Smooth muscle cell (in vitro differentiated cells): ENCODE measurements around the gene FOXL1. TPM values are rescaled to one million over a fixed set of nuclear protein-coding genes. Genes with fewer than 3 reads are reported as not detected.

ENCODE experiments used
- DNase-seq: peaks from one replicate; lab custom pipeline; 2025; ENCODE audit not compliant: unreplicated experiment; lab: John Stamatoyannopoulos, UW
- H2AFZ ChIP-seq: fragments of 200-600 bp; sonication (generic); 2 replicates; pipeline ENCODE4 v1.6.0; 2016; ENCODE audit warnings: antibody characterized with exemption, low read depth, mild to moderate bottlenecking
- H3F3A ChIP-seq: fragments of 200-600 bp; sonication (generic); 2 replicates; pipeline ENCODE4 v1.6.0; 2017; ENCODE audit warnings: antibody characterized with exemption, low read depth
- H3K27ac ChIP-seq: fragments of 200-600 bp; sonication (generic); 2 replicates; pipeline ENCODE4 v1.5.1; 2016; ENCODE audit warnings: low read depth, mild to moderate bottlenecking
- H3K27me3 ChIP-seq: fragments of 200-600 bp; sonication (generic); 2 replicates; pipeline ENCODE4 v1.6.1; 2016; ENCODE audit warnings: low read depth, mild to moderate bottlenecking
- H3K36me3 ChIP-seq: fragments of 200-600 bp; sonication (generic); 2 replicates; pipeline ENCODE4 v1.5.1; 2016; ENCODE audit warnings: low read depth
- H3K4me1 ChIP-seq: fragments of 200-600 bp; sonication (generic); 2 replicates; pipeline ENCODE4 v1.5.1; 2016; ENCODE audit warnings: low read depth
- H3K4me2 ChIP-seq: fragments of 200-600 bp; sonication (generic); 2 replicates; pipeline ENCODE4 v1.6.0; 2016; ENCODE audit warnings: mild to moderate bottlenecking
- H3K4me3 ChIP-seq: fragments of 200-600 bp; sonication (generic); 2 replicates; pipeline ENCODE4 v1.5.1; 2016; ENCODE audit warnings: mild to moderate bottlenecking
- H3K79me2 ChIP-seq: fragments of 200-600 bp; sonication (generic); 2 replicates; pipeline ENCODE4 v1.6.0; 2016; ENCODE audit warnings: low read depth, mild to moderate bottlenecking
- H3K9ac ChIP-seq: fragments of 200-600 bp; sonication (generic); 2 replicates; pipeline ENCODE4 v1.6.0; 2016; ENCODE audit warnings: low read depth
- H3K9me3 ChIP-seq: fragments of 200-600 bp; sonication (generic); replicated peaks from 2 replicates; pipeline ENCODE4 v1.5.1; 2016; ENCODE audit warnings: low read depth
- H4K20me1 ChIP-seq: fragments of 200-600 bp; sonication (generic); 2 replicates; pipeline ENCODE4 v1.6.0; 2016; ENCODE audit warnings: low read depth
- CTCF ChIP-seq: fragments of 200-600 bp; sonication (generic); IDR thresholded peaks from 2 replicates; pipeline ENCODE4 v1.5.1; 2017; ENCODE audit warnings: borderline replicate concordance, mild to moderate bottlenecking, antibody characterized with exemption; ENCODE audit not compliant: insufficient read depth, poor library complexity, severe bottlenecking
- WGBS: methylation state at CpG from one replicate; pipeline ENCODE4 v1.1.7; 2016; ENCODE audit warnings: low lambda C conversion rate; 5-methylcytosine and 5-hydroxymethylcytosine counted together
- polyA plus RNA-seq: library from polyadenylated mRNA; unstranded; fragments of >200 nt; fragmentation: Nextera tagmentation; extraction: Ambion mirVana; gene quantifications from 2 replicates; pipeline ENCODE4 v1.2.1, GENCODE V29; 2016
- total RNA-seq: library from RNA; depleted of rRNA; stranded (reverse); fragments of >200 nt; gene quantifications from 2 replicates; pipeline ENCODE4 v1.2.3, GENCODE V29; 2014

The FOXL1 gene
- total and polyA plus RNA-seq, 2 experiments from 2014 or later: 4.6 to 5.4 TPM

- Histone ChIP-seq H3K4me2 (no peak overlapping the region), H3K79me2 (no peaks in the 10 kb centered on the region), H3K9ac (no peak overlapping the region), H3K4me3 (no peak overlapping the region), H3K27me3 (no peaks in the 10 kb centered on the region), H2AFZ (no peak overlapping the region), H3K27ac (no peak overlapping the region), H4K20me1 (peaks cover 7% of the 10 kb centered on the region), H3K36me3 (peaks cover 3% of the 10 kb centered on the region), H3F3A (no peaks in the 10 kb centered on the region), H3K9me3 (no peaks in the 10 kb centered on the region), H3K4me1 (no peaks in the 10 kb centered on the region)
- no peak for DNase-seq
- no peak for TF ChIP-seq CTCF
- 90% methylated on average over 8 of the region's 8 CpGs for WGBS
These were observed 31.7 kb upstream of the FOXL1 start for GRCh38 chr16:86546638-86547013.

DNA sequence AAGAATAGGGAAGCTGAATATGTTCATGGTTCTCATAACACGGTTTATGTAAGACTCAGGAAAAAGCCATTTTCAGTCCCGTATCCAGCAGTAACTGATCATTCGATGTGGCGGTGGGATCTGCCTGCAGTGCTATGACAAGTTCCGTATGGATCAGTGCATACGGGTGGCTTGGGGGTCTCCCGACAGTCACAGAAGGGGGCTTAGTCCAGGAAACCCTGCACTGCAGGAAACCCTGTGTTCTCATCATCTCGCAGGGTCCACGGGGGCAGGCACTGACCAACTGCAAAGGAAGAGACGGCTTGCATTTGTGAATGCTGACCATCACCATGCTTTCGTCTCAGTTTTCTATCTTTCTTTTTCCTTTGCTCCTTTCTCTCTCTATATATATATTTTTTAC is 31.1 kb upstream of the FOXL1 start:
- TF ChIP-seq CTCF: no peak
- Histone ChIP-seq H3K4me2 (no peak overlapping the region), H2AFZ (no peak overlapping the region), H3F3A (no peaks in the 10 kb centered on the region), H3K27ac (no peak overlapping the region), H3K79me2 (no peaks in the 10 kb centered on the region), H3K9me3 (no peaks in the 10 kb centered on the region), H3K9ac (no peak overlapping the region), H3K27me3 (no peaks in the 10 kb centered on the region), H3K36me3 (peaks cover 3% of the 10 kb centered on the region), H4K20me1 (peaks cover 7% of the 10 kb centered on the region), H3K4me1 (no peaks in the 10 kb centered on the region), H3K4me3 (no peak overlapping the region)
- whole genome bisulfite sequencing: 97% methylated on average over 11 of the region's 11 CpGs
- no peak for DNase-seq

DNA sequence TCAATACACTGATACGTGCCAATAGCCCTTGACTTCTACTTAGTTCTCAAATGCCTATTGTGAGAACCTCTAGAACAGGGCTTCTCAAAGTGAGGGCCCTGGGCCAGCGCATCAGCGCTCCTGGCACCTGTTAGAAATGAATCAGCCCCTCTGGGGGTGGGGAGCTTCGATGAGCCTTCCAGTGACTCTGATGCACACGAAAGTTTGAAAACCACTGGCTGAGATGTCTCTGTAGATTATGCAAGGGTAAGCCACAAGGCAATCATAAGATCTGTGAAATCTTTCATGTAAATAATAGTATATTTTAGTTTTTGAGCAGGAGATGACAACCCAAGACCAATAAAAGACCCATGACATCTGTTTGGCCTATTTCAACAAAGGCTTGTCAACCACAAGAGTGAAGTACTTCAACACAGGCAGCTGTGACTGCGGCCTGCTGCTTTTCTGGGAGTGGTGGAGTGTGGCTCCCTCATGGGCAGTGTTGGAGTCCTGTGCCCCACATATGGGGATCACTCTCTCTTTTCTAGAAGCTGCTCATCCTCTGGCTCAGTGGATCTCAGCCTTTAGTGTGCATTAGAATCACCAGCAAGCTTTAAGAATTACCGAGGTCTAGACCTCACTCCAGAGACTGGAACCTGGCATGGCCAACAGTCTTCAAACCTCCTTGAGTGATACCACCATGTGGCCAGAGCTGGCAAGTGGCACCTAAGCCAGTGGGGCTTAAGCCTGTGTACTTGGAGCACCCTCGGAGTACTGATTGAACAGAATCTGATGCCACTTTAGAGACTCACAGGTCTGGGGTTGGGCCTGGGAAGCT is 29.1 kb upstream of the FOXL1 start:
- Histone ChIP-seq H3K4me2 (no peak overlapping the region), H3K36me3 (peaks cover 3% of the 10 kb centered on the region), H3K9me3 (no peaks in the 10 kb centered on the region), H4K20me1 (peaks cover 6% of the 10 kb centered on the region), H3K4me3 (no peak overlapping the region), H3F3A (no peaks in the 10 kb centered on the region), H3K4me1 (peaks cover 4% of the 10 kb centered on the region), H3K27me3 (no peaks in the 10 kb centered on the region), H3K79me2 (peaks cover 5% of the 10 kb centered on the region), H3K9ac (no peak overlapping the region), H2AFZ (no peak overlapping the region), H3K27ac (no peak overlapping the region)
- no peak for TF ChIP-seq CTCF
- no peak for DNase-seq
- WGBS: 82% methylated on average over 8 of the region's 8 CpGs

- H3K4me2 ChIP-seq: no peak overlapping the region
- no peaks in the 10 kb centered on the region for H3K27me3 ChIP-seq
- no peak overlapping the region for H2AFZ ChIP-seq
- 98% methylated on average over 7 of the region's 7 CpGs for WGBS
- H3F3A ChIP-seq: no peaks in the 10 kb centered on the region
- peaks cover 10% of the 10 kb centered on the region for H3K79me2 ChIP-seq
- no peaks in the 10 kb centered on the region for H3K9me3 ChIP-seq
- H3K36me3 ChIP-seq: peaks cover 3% of the 10 kb centered on the region
- peaks cover under 1% of the 10 kb centered on the region for H4K20me1 ChIP-seq
- no peak for DNase-seq
- H3K4me3 ChIP-seq: no peak overlapping the region
- H3K9ac ChIP-seq: no peak overlapping the region
- TF ChIP-seq CTCF: no peak
- peaks cover 6% of the 10 kb centered on the region for H3K4me1 ChIP-seq
- H3K27ac ChIP-seq: no peak overlapping the region
These were observed 28.5 kb upstream of the FOXL1 start for GRCh38 chr16:86549893-86550190.
